ENCODE measurements around the gene DIS3L. TPM values are rescaled to one million over a fixed set of nuclear protein-coding genes. Genes with fewer than 3 reads are reported as not detected.

Gene DIS3L
- total and polyA plus RNA-seq, 2 of the 13 experiments (the other 11 are each of a cell fraction or from before 2014, with no cell fraction given) = 21.0 to 50.5 TPM

GRCh38 chr15:66323312-66323928 is 30.1 kb downstream of the DIS3L start:
- no peaks in the 10 kb centered on the region for H3K9me3 ChIP-seq (ENCODE audit: low read length)
- peaks cover 18 to 68% of the 10 kb centered on the region in 2 experiments for H3K36me3 ChIP-seq (replicated peaks in 1 of 2; ENCODE audit: control insufficient read depth in 1 of 2, insufficient read depth in 2 of 2, low read length in 2 of 2)
- no peak overlapping the region for H3K4me3 ChIP-seq (replicated peaks in 1 of 3; ENCODE audit: insufficient read depth in 1 of 3, low read depth in 2 of 3, low read length in 3 of 3)
- DNase-seq (ENCODE audit: low spot score) (no peak), ATAC-seq (no peak), FAIRE-seq (no peak)
- no TSS peak for BruUV-seq (replicated peaks)
- in situ Hi-C loops (cut with HindIII; ENCODE audit: extremely low pct_ligation_motif_present, low pct_unique_long_range_greater_than_20kb) = no loop called here
- H2AFZ ChIP-seq (ENCODE audit: low read length) = no peak overlapping the region
- no peak overlapping the region for H3K9ac ChIP-seq (ENCODE audit: insufficient read depth, low read depth, low read length)
- no peaks in the 10 kb centered on the region for H3K4me1 ChIP-seq (ENCODE audit: insufficient read depth, low read length)
- no peaks in the 10 kb centered on the region for H3K27me3 ChIP-seq (ENCODE audit: control insufficient read depth in 1 of 2, insufficient read depth in 2 of 2, low read length in 2 of 2)
- no peaks in the 10 kb centered on the region for H4K20me1 ChIP-seq (ENCODE audit: insufficient read depth, low read length)
- CTCF ChIA-PET (ENCODE audit: low intra/inter-chr PET ratio, low total read pairs) = no interaction called here
- no peak overlapping the region for H3K4me2 ChIP-seq (ENCODE audit: low read depth, low read length)
- no peaks in the 10 kb centered on the region for H3K79me2 ChIP-seq (ENCODE audit: insufficient read depth, low read length)
- POLR2A ChIA-PET = no interaction called here
- H3K27ac ChIP-seq (ENCODE audit: extremely low read length, insufficient read depth, low read length) = no peak overlapping the region
- WGBS (ENCODE audit: low lambda C conversion rate) = 99% methylated on average over 12 of the region's 12 CpGs
- intact Hi-C loops (cut with micrococcal nuclease; ENCODE audit: unreplicated experiment) = no loop called here
- TF ChIP-seq ZNF337 (CRISPR knock-in tag; IDR thresholded peaks at IDR 0.05; ENCODE audit: borderline replicate concordance, low read depth) (no peak), ZNF24 (IDR thresholded peaks at IDR 0.05) (no peak), CENPT (CRISPR knock-in tag; IDR thresholded peaks at IDR 0.05; ENCODE audit: low read depth) (no peak), ZNF138 (CRISPR knock-in tag; IDR thresholded peaks at IDR 0.05; ENCODE audit: low read depth) (no peak), BRD4 (CRISPR knock-in tag; IDR thresholded peaks at IDR 0.05) (no peak), PRMT3 (CRISPR knock-in tag; IDR thresholded peaks at IDR 0.05; ENCODE audit: borderline replicate concordance, low read depth) (no peak), ZNF207 (IDR thresholded peaks at IDR 0.05; ENCODE audit: borderline replicate concordance) (no peak), TRIM22 (IDR thresholded peaks at IDR 0.05) (no peak), JUND (CRISPR knock-in tag; IDR thresholded peaks at IDR 0.05) (no peak), ZNF33B (CRISPR knock-in tag; IDR thresholded peaks at IDR 0.05) (no peak), ZNF816 (CRISPR knock-in tag; IDR thresholded peaks at IDR 0.05; ENCODE audit: borderline replicate concordance) (no peak), ZNF44 (CRISPR knock-in tag; IDR thresholded peaks at IDR 0.05) (no peak), XBP1 (CRISPR knock-in tag; IDR thresholded peaks at IDR 0.05) (no peak), MIXL1 (CRISPR knock-in tag; IDR thresholded peaks at IDR 0.05) (no peak)
- TF ChIP-seq, protein P1, sequence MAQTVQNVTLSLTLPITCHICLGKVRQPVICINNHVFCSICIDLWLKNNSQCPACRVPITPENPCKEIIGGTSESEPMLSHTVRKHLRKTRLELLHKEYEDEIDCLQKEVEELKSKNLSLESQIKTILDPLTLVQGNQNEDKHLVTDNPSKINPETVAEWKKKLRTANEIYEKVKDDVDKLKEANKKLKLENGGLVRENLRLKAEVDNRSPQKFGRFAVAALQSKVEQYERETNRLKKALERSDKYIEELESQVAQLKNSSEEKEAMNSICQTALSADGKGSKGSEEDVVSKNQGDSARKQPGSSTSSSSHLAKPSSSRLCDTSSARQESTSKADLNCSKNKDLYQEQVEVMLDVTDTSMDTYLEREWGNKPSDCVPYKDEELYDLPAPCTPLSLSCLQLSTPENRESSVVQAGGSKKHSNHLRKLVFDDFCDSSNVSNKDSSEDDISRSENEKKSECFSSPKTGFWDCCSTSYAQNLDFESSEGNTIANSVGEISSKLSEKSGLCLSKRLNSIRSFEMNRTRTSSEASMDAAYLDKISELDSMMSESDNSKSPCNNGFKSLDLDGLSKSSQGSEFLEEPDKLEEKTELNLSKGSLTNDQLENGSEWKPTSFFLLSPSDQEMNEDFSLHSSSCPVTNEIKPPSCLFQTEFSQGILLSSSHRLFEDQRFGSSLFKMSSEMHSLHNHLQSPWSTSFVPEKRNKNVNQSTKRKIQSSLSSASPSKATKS (CRISPR knock-in tag; IDR thresholded peaks at IDR 0.05) = no peak
- TF ChIP-seq, protein P2, sequence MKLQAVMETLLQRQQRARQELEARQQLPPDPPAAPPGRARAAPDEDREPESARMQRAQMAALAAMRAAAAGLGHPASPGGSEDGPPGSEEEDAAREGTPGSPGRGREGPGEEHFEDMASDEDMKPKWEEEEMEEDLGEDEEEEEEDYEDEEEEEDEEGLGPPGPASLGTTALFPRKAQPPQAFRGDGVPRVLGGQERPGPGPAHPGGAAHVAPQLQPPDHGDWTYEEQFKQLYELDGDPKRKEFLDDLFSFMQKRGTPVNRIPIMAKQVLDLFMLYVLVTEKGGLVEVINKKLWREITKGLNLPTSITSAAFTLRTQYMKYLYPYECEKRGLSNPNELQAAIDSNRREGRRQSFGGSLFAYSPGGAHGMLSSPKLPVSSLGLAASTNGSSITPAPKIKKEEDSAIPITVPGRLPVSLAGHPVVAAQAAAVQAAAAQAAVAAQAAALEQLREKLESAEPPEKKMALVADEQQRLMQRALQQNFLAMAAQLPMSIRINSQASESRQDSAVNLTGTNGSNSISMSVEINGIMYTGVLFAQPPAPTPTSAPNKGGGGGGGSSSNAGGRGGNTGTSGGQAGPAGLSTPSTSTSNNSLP (IDR thresholded peaks at IDR 0.05; ENCODE audit: low read depth, low read length) = no peak

All from HepG2 (cell line).